UCSD-AML1 (cell line): Measurements from ENCODE around the gene TRIM67.
"Not testable (repeated sequence)": the region's sequence is repeated elsewhere in the genome, so short reads cannot be mapped to it uniquely, and the experiment has no call there.

Experiments
- DNase-seq: peaks from one replicate; lab custom pipeline; 2025; ENCODE audit not compliant: unreplicated experiment; lab: John Stamatoyannopoulos, UW

Gene TRIM67

DNA sequence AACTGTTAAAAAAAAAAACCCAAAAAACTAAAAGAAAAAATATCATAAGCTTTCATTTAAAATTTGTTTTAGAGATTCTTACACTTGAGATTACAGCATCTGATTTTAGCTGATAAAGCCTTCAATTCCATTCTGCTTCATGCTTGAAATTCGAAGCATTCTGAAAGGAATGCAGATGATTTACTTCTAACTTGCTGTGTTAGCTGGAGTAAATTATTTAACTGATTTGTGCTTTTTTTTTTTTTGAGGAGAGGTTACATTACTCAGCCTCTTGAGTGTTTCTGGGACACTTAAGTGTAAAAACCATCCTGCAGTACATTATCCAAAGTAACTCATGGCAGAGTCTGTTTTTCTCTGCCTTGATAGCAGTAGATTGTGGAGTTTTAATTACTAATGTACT, 4.5 kb upstream of the TRIM67 start:
- DNase-seq, result no peak

DNA sequence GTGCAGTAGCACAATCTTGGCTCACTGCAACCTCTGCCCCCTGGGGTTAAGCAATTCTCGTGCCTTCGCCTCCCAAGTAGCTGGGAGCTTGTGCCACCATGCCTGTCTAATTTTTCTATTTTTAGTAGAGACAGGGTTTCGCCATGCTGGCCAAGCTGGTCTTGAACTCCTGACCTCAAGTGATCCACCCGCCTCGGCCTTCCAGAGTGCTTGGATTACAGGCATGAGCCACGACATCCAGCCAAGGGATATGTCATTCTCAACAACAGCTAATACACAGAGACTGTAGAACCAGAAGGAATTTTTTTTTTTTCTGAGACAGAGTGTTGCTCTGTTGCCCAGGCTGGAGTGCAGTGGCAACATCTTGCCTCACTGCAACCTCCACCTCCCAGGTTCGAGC, 3.7 kb upstream of the TRIM67 start:
- DNase-seq, result not testable (repeated sequence)

DNA sequence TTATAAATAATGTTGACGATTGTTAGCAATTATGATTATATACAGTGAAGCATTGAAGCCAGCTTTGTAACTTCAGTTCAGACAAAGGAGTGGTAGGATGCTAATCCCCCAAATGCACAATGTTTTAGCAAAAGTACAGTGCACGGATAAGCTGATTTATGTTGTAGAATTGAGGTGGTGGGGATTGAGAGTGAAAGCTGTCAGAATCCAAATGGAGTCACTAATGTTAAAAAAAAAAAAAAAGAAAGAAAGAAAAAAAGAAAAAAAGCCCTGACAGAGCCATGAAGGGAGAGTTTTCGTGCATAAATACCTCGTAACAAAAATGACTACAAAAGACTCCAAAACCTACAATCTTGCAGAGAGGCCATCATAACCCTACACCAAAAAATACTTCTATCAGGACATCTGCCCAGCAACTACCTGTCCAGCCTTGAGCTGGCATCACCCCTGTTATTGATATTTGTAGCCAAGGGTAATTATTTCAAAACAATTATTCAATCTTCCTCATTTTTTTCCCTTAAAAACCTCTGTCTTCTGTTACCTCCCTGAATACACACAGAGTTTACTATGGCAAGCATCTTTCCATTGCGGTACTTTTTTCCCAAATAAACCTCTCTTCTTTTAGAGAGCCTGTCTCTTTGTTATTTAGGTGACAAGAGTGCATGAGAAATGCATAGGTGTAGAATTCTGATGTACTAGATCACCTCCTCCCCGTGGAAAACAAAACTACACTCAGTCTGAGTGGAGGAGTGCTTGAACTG, 2.5 kb upstream of the TRIM67 start:
- DNase-seq, result no peak

DNA sequence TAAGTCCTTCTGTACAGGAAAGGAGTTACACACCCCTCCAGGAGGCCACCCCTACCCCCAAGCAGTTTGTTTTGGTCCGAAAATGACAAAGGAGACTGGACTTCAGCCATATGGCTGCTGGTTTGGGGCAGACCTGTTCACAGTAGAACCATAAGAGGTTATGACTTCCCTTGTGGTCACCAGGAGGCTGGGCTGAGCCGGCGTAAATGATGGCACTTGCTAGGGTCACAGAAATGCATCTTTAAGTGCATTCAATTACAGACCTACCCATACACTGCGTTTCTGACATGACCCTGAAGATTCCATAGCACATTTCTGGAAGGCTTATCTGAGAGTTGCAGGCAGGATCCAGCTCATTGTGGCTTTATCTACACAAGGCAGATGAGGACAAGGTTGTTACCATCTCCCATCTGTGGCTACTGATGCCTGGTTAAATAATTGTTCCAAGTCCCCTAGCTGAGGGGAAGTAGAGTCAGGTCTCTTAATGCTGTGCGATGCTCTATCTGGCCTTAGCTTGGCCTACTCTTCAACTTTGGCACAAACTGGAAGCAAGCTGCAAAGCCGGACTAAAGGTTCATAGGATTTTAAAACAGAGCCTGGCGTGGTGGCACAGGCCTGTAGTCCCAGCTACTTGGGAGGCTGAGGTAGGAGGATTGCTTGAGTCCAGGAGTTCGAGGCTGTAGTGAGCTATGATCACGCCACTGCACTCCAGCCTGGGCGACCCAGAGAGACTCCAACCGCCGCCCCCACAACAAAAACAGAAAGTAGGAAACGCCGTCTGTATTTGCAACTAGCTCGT, 1.7 kb upstream of the TRIM67 start:
- DNase-seq, result peak; percentile 28

DNA sequence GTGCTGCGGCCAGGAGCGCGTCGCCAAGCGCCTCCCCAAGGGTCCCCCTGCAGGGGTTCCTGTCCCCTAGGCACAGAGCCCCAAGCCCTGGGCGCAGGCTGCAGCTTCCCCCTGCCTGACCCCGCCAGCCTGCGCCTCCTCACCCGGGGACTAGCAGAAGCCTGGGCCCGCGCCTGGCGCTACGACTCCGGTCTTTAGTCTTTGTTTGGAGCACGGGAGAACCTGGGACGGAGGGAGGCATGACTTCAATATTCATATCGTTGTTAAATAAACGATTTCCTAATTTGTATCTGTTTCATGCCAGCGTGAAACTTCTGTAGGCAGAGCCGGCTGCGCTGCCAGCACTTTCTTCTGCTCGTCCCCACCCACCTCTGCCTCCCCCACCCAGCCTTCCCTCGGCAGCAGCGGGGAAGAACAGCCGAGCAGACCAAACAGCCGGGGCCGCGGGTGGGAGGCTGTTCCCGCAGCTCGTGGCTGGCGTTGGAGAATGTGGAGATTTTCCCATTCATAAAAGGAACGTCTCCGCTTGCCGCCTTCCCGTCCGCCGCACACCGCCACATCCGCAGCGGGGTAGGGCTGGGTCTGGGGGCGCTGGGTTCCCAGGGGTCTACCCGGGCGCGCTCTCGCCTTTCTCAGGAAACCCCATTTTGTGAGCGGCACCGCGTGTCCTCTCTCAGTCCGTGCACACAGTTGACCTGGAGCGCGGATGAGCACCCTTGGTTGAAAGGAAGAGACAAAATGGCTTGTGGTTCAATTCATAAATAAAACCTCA, 777 bp upstream of the TRIM67 start:
- DNase-seq, result no peak

DNA sequence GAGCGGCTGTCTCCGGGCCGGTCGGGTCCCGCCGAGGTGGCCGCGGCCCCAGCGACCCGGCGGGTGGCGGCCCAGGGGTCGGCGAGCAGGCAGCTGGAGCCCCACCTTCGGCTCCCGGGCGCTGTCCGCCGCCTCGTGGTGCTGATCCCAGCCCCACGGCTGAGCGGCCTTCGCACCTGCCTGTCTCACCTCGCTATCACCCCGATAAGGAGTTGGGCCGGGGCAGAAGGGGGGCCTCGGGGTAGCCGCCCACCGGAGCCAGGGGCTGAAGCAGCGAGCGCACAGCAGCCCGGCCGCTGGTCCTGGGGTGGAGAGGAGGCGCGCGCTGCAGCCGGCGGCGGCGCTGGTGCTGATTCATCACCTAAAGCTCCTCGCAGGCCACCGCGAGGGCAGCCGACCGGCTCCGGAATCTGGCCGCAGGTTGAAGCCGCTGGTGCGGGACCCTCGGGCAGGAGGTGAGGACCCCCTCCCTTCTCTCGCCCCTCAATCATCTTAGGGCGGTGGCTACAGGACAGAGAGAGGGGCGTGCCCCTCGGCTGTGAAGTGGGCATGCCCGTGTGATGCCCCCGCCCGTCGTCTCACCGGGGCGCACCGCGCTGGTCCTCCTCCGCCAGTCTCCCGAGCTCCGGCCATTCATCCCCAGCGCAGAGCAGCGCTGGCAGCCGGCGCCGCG, 575 bp downstream of the TRIM67 start:
- DNase-seq, result peak; percentile 41

DNA sequence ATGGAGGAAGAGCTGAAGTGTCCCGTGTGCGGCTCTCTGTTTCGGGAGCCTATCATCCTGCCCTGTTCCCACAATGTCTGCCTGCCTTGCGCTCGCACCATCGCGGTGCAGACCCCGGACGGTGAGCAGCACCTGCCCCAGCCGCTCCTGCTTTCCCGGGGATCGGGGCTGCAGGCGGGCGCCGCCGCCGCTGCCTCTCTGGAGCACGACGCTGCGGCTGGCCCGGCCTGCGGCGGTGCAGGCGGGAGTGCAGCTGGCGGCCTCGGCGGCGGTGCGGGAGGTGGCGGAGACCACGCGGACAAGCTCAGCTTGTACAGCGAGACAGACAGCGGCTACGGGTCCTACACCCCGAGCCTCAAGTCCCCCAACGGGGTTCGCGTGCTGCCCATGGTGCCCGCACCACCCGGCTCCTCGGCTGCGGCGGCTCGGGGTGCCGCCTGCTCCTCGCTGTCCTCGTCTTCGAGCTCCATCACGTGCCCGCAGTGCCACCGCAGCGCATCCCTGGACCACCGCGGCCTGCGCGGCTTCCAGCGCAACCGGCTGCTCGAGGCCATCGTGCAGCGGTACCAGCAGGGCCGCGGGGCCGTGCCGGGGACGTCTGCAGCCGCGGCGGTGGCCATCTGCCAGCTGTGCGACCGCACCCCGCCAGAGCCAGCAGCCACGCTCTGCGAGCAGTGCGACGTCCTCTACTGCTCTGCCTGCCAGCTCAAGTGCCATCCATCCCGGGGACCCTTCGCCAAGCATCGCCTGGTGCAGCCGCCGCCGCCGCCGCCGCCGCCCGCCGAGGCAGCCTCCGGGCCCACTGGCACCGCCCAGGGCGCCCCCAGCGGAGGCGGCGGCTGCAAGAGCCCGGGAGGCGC, 1.3 kb downstream of the TRIM67 start:
- DNase-seq, result no peak

DNA sequence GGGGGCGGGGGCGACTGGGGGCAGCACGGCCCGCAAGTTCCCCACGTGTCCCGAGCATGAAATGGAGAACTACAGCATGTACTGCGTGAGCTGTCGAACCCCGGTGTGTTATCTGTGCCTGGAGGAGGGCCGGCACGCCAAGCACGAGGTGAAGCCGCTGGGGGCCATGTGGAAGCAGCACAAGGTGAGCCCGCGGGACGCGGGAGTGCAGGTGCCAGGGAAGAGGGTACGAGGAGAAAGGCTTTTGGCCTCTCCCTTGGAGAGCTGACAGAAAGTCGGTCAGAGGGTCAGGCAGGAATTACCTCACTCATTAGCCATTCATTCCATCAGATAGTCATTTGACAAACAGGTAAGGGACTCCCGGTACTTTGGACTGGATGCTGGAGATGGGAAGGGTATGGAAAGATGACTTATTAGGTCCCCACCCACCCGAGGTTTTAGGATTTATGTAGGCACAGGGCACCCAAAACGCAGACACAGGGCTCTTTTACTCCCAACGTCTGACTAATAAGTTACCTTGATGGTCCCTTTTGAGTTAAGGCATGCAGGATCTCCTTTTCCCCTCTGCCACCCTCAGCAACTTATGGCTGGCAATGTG, 2.1 kb downstream of the TRIM67 start:
- DNase-seq, result no peak

DNA sequence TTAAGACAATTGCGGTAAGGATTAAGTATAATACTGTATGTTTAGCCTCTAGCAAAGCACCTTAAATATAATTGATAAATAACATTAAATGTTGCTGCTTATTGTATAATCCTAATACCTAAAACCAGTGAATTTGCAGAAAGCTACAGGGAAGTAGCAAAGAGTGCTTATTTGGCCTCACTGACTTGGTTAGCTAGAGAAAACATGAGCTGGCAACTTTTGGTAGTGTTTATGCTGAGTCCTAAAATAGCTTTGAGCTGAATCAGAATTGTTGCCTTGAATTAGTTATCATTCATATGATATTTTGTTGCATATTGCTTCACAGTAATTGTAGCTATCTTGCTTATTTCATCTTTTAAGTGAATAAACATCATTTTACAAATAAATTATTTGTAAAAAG, 3.5 kb downstream of the TRIM67 start:
- DNase-seq, result no peak

DNA sequence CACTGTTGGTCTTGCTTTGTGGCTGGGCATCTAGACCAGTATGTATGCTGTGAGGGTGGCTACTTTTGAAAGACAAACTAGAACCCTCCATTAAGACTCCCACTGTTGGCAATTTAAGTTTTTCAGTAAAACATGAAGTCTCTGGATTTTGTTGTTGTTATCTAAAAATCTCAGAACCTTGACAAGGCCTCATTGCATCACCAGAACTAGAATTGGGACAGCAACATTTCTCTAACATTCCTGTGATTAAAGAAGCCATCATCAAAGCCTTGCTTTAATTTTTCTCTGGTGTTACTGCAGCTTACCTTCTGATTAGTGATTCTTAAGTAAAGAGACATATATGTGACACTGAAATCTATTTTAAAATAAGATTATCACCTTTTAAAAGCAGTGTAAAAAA, 4.5 kb downstream of the TRIM67 start:
- no peak for DNase-seq

DNA sequence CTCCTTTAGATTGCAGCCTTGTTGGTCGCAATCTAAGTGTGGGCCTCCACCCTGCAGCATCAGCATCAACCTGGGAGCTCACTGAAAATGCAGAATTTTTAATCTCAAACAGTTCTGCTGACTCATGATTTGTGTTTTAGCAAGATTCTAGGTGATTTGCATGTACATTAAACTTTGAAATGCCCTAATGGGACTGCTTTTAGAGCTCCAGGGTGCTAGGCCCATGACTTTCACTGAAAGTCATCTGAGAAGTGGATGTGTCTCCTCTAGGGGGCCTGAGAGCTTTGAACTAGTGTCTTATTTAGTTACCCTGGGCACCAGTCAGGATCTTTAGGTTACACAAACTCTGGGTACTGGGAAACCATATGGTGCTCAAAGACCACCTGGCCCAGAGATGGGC, 9.0 kb downstream of the TRIM67 start:
- DNase-seq, result no peak

DNA sequence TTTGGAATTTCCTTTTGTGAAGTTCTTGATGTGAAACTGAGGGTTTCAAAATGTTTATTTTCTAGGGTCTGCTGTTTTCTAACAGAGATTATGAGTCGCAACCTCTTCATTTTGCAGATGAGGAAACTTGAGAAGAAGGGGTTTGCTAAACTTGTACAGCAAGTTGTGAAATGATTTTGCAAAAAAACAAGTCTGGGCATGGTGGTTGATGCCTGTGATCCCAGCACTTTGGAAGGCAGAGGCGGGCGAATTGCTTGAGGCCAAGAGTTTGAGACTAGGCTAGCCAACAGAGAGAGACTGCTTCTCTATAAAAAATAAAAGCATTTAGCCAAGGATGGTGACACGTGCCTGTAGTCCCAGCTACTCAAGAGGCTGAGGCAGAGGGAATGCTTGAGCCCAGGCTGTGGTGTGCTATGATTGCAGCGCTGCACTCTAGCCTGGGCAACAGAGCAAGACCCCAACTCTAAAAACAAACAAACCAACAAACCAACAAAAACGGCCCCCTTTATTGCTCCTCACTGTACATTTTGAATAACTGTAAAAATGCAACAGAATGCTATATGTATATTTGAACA, 9.9 kb downstream of the TRIM67 start:
- DNase-seq, result no peak

DNA sequence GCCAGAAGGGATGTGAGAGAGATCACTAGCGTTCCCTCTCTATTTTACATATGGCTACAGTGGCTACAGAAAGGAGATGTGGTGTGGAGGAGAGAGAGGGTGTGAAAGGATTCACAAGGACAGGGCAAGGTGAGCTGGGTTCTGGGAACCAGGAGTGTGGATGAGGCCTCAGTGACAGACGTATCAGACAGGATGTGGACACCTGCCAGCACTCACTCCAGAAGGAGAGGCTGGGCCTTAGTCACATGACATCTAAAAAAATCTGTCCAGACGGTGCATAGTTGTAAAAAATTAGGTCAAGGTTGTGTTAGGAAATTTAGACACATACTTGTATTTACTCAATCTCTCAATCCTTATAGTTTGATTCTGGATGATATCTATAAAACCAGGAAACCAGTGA, 10.6 kb downstream of the TRIM67 start:
- no peak for DNase-seq

DNA sequence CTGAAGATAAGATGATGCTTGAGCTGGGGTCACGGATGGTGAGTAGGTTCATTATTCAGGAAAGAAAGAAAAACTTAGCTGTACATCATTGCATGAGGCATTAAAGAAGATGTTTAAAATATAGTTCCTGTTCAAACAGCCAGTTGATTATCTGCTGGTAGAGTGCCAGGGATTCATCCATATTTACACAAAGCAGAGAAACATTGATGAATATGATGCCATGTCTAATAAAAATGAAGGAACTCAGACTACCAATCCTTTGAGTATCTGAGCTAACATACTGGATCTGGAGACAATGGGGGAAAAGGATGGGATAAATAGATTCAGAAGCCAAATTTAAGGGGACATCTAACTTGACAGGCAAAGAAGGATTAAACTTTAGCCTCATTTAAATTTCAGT, 14.6 kb downstream of the TRIM67 start:
- no peak for DNase-seq

DNA sequence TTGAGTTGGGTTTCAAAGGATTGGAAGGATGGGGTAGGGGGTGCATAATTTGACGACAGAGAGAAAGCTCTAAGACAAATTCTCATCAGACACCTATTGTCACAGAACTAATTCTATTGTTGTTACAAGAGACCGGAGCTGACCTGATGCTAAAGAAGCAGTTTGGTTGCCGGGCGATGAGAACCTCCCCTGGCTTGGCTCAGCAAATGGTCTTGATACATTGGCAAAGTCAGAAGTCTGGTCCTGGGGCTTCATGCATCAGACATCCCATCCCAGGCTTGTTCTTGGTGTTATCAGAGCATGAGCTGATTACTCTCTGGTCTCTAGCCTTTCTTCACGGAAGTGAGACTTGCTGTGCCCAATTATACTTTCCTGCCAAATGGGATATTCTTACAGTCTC, 15.4 kb downstream of the TRIM67 start:
- no peak for DNase-seq

DNA sequence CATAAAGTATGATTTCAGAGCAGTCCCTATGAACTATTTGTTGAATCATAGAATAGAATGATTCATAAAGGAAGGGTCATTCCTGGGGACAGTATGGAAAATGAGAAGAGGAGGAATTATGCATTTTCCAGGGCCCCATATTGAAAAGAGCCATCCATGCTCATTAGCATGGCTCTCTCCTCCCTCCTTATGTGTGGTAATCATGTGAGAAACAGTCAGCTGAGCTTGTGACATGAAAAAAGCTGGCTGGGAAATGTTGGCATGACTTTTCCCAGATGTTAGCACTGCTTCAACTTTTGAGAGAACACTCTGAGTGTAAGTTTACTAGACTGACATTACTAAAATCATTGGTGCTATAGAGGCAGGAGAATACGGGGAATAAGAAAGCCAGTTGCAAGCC, 16.1 kb downstream of the TRIM67 start:
- DNase-seq, result no peak

DNA sequence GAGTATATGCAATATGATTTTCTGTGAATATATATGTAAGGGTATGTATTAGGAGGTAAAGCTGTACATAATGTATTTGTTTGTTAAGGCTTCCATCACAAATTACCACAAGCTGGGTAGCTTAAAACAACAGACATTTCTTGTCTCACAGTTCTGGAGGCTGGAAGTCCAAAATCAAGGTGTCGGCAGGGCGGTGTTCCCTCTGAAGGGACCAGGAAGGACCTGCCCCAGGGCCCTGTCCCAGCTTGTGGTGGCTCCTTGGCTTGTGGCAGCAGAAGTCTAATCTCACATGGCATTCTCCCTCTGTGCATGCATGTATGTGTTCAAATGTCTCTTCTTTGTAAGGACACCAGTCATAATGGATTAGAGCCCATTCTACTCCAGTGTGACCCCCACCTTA, 17.1 kb downstream of the TRIM67 start:
- DNase-seq, result no peak

DNA sequence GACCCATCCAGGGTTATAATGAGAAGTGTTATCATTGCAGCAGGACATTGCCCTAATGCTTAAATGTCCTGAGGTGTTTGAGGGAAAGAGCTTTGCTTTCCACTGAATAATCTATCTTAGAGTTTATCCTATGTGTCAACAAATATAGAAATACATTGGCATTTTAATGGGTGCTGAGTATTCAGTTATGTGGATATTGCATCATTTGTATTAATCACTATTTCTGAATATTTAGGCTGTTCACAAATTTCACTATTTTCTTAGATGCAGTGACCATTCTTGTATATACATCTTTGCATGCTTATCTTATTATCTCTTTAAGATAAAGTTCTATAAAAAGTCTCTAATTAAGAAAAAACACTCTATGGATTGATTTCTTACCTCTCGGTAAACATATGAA, 18.2 kb downstream of the TRIM67 start:
- DNase-seq, result no peak

DNA sequence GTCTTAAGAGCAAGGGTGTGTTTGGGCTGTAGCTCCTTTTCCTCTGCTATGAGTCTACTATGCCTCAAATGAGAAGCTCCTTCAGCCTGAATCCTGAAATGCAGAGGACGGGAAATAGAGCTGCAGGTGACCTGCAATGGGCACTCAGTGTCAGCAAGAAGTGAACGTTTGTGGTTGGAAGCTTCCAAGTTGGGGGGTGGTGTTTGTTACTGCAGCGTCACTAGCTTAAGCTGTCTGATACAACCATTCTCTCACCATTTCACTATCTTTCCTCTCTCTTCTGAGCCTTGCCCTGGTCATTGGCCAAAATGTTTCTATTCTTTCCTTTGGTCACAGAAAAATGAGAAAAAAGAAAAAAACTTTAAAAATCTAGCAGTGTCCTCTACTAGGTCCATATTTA, 19.4 kb downstream of the TRIM67 start:
- DNase-seq, result no peak

DNA sequence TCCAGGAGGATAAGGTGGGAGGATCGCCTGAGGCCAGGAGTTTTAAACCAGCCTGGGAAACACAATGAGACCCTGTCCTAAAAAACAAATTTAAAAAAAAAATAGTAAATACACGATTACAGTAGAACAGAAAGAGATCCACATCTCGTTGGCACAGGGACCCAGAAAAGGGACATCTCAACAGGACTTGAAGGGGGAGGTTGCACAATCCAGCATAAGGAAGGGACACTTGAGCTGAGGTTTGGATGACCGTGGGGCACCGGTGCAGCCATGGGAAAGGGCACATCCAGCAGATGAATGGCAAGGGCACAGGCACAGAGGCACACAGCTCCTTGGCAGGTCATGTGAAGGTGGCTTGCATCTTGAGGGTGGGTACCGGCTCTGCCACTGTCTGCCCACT, 20.5 kb downstream of the TRIM67 start:
- no peak for DNase-seq
